H1 (cell line): Measurements from ENCODE around the gene BIN1. TPM values are rescaled to one million over a fixed set of nuclear protein-coding genes. Genes with fewer than 3 reads are reported as not detected.
A peak's percentile ranks its signal among the peaks of the same experiment; 100 is the strongest.

Experiments
- CTCF ChIA-PET: fragments of 300-600 bp; sonication (Branson Sonifier 250); formaldehyde crosslinking; loops from one replicate; lab custom pipeline; 2021; ENCODE audit not compliant: partially characterized antibody; lab: Charles Lee
- POLR2A ChIA-PET: fragments of 300-600 bp; sonication (Branson Sonifier 250); formaldehyde crosslinking; loops from one replicate; lab custom pipeline; 2021; ENCODE audit warnings: inconsistent platforms; ENCODE audit not compliant: partially characterized antibody; lab: Charles Lee
- DNase-seq, 2 experiments: peaks; one replicate each; pipeline versions ENCODE4 v3.0.0 to v3.0.0-alpha.2; 2010 to 2022; ENCODE audit warnings: low spot score in 2 of 2, low read depth in 1 of 2, mixed read lengths in 1 of 2
- FAIRE-seq: peaks from 2 replicates; lab custom pipeline; 2011; peaks lifted over from hg19 to GRCh38; lab: Jason Lieb, UNC
- H2AFZ ChIP-seq: 2 replicates; pipeline ENCODE4 v1.8.1; 2012; ENCODE audit warnings: low read length, inconsistent platforms
- H2AK5ac ChIP-seq: 2 replicates; pipeline ENCODE4 v1.6.1; 2013; ENCODE audit warnings: low read depth, low read length
- H2BK120ac ChIP-seq: replicated peaks from 2 replicates; pipeline ENCODE3; 2013; ENCODE audit warnings: low read depth, low read length, inconsistent platforms
- H2BK12ac ChIP-seq: 2 replicates; pipeline ENCODE4 v1.6.1; 2013; ENCODE audit warnings: low read depth, low read length
- H2BK15ac ChIP-seq: 2 replicates; pipeline ENCODE4 v1.6.1; 2013; ENCODE audit warnings: low read length
- H2BK20ac ChIP-seq: 2 replicates; pipeline ENCODE4 v1.6.1; 2013; ENCODE audit warnings: low read length
- H2BK5ac ChIP-seq: 2 replicates; pipeline ENCODE4 v1.6.1; 2013; ENCODE audit warnings: low read depth, low read length
- H3K14ac ChIP-seq: 2 replicates; pipeline ENCODE4 v1.6.1; 2013; ENCODE audit warnings: inconsistent platforms; ENCODE audit not compliant: insufficient read length
- H3K18ac ChIP-seq: 2 replicates; pipeline ENCODE4 v1.6.1; 2013; ENCODE audit warnings: low read length; ENCODE audit errors: extremely low read depth
- H3K23ac ChIP-seq: 2 replicates; pipeline ENCODE4 v1.6.1; 2013; ENCODE audit warnings: inconsistent platforms; ENCODE audit not compliant: insufficient read length
- H3K23me2 ChIP-seq: 2 replicates; pipeline ENCODE4 v1.6.1; 2013; ENCODE audit warnings: low read depth, low read length
- H3K27ac ChIP-seq: 2 replicates; pipeline ENCODE4 v1.6.1; 2011; ENCODE audit warnings: low read depth, low read length, inconsistent platforms
- H3K27me3 ChIP-seq, 4 experiments: replicated peaks in 1 of 4; 1 replicate in 1 of 4; 2 replicates in 3 of 4; pipeline versions ENCODE4 v1.6.1 to v1.8.1; 2011 to 2013; ENCODE audit warnings: low read length in 3 of 4, mild to moderate bottlenecking in 3 of 4, inconsistent platforms in 2 of 4, mixed read lengths in 2 of 4, moderate library complexity in 1 of 4; ENCODE audit not compliant: control insufficient read depth in 3 of 4, insufficient read depth in 3 of 4; ENCODE audit errors: extremely low read depth in 1 of 4
- H3K36me3 ChIP-seq, 4 experiments: 2 replicates each; pipeline versions ENCODE4 v1.6.1 to v1.8.1; 2011 to 2013; ENCODE audit warnings: mild to moderate bottlenecking in 4 of 4, low read length in 3 of 4, moderate library complexity in 2 of 4, control low read depth in 1 of 4, inconsistent platforms in 1 of 4; ENCODE audit not compliant: insufficient read depth in 4 of 4, control insufficient read depth in 2 of 4
- H3K4ac ChIP-seq: replicated peaks from 2 replicates; pipeline ENCODE3; 2013; ENCODE audit warnings: low read length, low read depth, mixed read lengths, inconsistent platforms; ENCODE audit not compliant: insufficient read length
- H3K4me1 ChIP-seq, 4 experiments: replicated peaks in 1 of 4; 1 replicate in 1 of 4; 2 replicates in 3 of 4; pipeline versions ENCODE4 v1.6.1 to v1.8.1; 2011 to 2013; ENCODE audit warnings: low read length in 3 of 4, inconsistent platforms in 2 of 4, mixed read lengths in 1 of 4; ENCODE audit not compliant: insufficient read depth in 4 of 4, control insufficient read depth in 3 of 4
- H3K4me2 ChIP-seq, 2 experiments: 2 replicates each; pipeline versions ENCODE4 v1.6.1 to v1.8.1; 2011 to 2013; ENCODE audit warnings: low read depth in 2 of 2, low read length in 2 of 2, control low read depth in 1 of 2, inconsistent platforms in 1 of 2, mild to moderate bottlenecking in 1 of 2; ENCODE audit not compliant: insufficient read depth in 1 of 2
- H3K4me3 ChIP-seq, 4 experiments: fragments of 200-600, 300-600 bp in 1 of 4; sonication (generic), shearing (Covaris generic), sonication (Bioruptor Twin) in 1 of 4; 2 replicates each; pipeline versions ENCODE4 v1.5.1 to v1.8.1; 2011 to 2016; ENCODE audit warnings: low read length in 4 of 4, low read depth in 3 of 4, control low read depth in 2 of 4, inconsistent platforms in 2 of 4, mild to moderate bottlenecking in 2 of 4, mixed read lengths in 1 of 4, moderate library complexity in 1 of 4; ENCODE audit not compliant: insufficient read depth in 2 of 4; ENCODE audit errors: extremely low read depth in 1 of 4
- H3K56ac ChIP-seq: replicated peaks from 2 replicates; pipeline ENCODE3; 2013; ENCODE audit warnings: low read depth, mild to moderate bottlenecking, mixed read lengths, low read length, inconsistent platforms; ENCODE audit not compliant: insufficient read length
- H3K79me1 ChIP-seq: 2 replicates; pipeline ENCODE4 v1.6.1; 2013; ENCODE audit warnings: low read depth, low read length, control low read depth
- H3K79me2 ChIP-seq, 2 experiments: 2 replicates each; pipeline versions ENCODE4 v1.6.1 to v1.8.1; 2012 to 2013; ENCODE audit warnings: low read length in 2 of 2, mild to moderate bottlenecking in 2 of 2, inconsistent platforms in 1 of 2; ENCODE audit not compliant: insufficient read depth in 2 of 2, control insufficient read depth in 1 of 2
- H3K9ac ChIP-seq, 4 experiments: replicated peaks in 1 of 4; 1 replicate in 1 of 4; 2 replicates in 3 of 4; pipeline versions ENCODE4 v1.6.1 to v1.8.1; 2011 to 2013; ENCODE audit warnings: low read depth in 3 of 4, low read length in 3 of 4, control low read depth in 2 of 4, mild to moderate bottlenecking in 2 of 4, moderate library complexity in 2 of 4, inconsistent platforms in 1 of 4; ENCODE audit errors: extremely low read depth in 1 of 4
- H3K9me3 ChIP-seq, 2 experiments: 2 replicates each; pipeline versions ENCODE4 v1.6.1 to v1.8.1; 2012 to 2013; ENCODE audit warnings: mild to moderate bottlenecking in 2 of 2, moderate library complexity in 2 of 2, control low read depth in 1 of 2, inconsistent platforms in 1 of 2, low read depth in 1 of 2, low read length in 1 of 2, mixed read lengths in 1 of 2; ENCODE audit not compliant: insufficient read depth in 2 of 2
- H4K20me1 ChIP-seq, 2 experiments: replicated peaks in 1 of 2; 2 replicates each; pipeline versions ENCODE3 to v1.8.1; 2011 to 2013; ENCODE audit warnings: inconsistent platforms in 2 of 2, low read length in 2 of 2, mild to moderate bottlenecking in 1 of 2; ENCODE audit not compliant: insufficient read depth in 2 of 2, control insufficient read depth in 1 of 2
- H4K5ac ChIP-seq: 2 replicates; pipeline ENCODE4 v1.6.1; 2013; ENCODE audit warnings: low read length, low read depth, mixed read lengths, inconsistent platforms; ENCODE audit not compliant: insufficient read length
- H4K8ac ChIP-seq: 2 replicates; pipeline ENCODE4 v1.8.0; 2013; ENCODE audit warnings: mild to moderate bottlenecking, moderate library complexity, low read length, inconsistent platforms; ENCODE audit not compliant: insufficient read depth; ENCODE audit errors: extremely low read depth
- H4K91ac ChIP-seq: replicated peaks from 2 replicates; pipeline ENCODE3; 2013; ENCODE audit warnings: low read length, mixed read lengths, inconsistent platforms; ENCODE audit not compliant: insufficient read length
- JUND ChIP-seq: IDR thresholded peaks from 2 replicates; pipeline ENCODE4 v1.6.1; 2011; ENCODE audit warnings: mild to moderate bottlenecking, improper control_type of control experiment, low read length
- TEAD4 ChIP-seq: IDR thresholded peaks from 2 replicates; pipeline ENCODE4 v1.6.1; 2012; ENCODE audit warnings: low read depth, low read length, inconsistent platforms, mixed read lengths
- WGBS, 2 experiments: shearing (Covaris generic) in 1 of 2; methylation state at CpG; one replicate each; pipeline versions ENCODE4 v1.1.6 to v1.1.7; 2013 to 2015; ENCODE audit warnings: low lambda C conversion rate in 2 of 2, mixed read lengths in 2 of 2, inconsistent platforms in 1 of 2, low coverage in 1 of 2, missing lambda C conversion rate in 1 of 2; ENCODE audit not compliant: insufficient replicate concordance in 2 of 2, insufficient coverage in 1 of 2, insufficient read length in 1 of 2; ENCODE audit errors: extremely low coverage in 1 of 2, missing lambda C conversion rate in 1 of 2; 5-methylcytosine and 5-hydroxymethylcytosine counted together
- polyA plus RNA-seq, 7 experiments: library from polyadenylated mRNA; depleted of rRNA in 3 of 7; stranded (reverse) in 5 of 7; unstranded in 2 of 7; fragments of >200 nt in 5 of 7; fragments of 200-250 nt in 2 of 7; gene quantifications; 1 replicate in 5 of 7; 2 replicates in 1 of 7; 4 replicates in 1 of 7; pipeline versions ENCODE4 v1.2.1 to v1.2.3, GENCODE V29; 2011 to 2013; ENCODE audit warnings: missing spikeins in 2 of 7, mixed read lengths in 2 of 7
- total RNA-seq: library from RNA; stranded (reverse); fragmentation: NEBNext Ultra II Directional; extraction: Animal tissue kit (Norgen Biotek cat#: 25700); gene quantifications from 2 replicates; pipeline ENCODE4 v1.2.1, GENCODE V29; 2021

The BIN1 gene
- total and polyA plus RNA-seq, 2 of the 8 experiments (the other 6 are each of a cell fraction or from before 2014, with no cell fraction given): 23.6 to 35.6 TPM

DNA sequence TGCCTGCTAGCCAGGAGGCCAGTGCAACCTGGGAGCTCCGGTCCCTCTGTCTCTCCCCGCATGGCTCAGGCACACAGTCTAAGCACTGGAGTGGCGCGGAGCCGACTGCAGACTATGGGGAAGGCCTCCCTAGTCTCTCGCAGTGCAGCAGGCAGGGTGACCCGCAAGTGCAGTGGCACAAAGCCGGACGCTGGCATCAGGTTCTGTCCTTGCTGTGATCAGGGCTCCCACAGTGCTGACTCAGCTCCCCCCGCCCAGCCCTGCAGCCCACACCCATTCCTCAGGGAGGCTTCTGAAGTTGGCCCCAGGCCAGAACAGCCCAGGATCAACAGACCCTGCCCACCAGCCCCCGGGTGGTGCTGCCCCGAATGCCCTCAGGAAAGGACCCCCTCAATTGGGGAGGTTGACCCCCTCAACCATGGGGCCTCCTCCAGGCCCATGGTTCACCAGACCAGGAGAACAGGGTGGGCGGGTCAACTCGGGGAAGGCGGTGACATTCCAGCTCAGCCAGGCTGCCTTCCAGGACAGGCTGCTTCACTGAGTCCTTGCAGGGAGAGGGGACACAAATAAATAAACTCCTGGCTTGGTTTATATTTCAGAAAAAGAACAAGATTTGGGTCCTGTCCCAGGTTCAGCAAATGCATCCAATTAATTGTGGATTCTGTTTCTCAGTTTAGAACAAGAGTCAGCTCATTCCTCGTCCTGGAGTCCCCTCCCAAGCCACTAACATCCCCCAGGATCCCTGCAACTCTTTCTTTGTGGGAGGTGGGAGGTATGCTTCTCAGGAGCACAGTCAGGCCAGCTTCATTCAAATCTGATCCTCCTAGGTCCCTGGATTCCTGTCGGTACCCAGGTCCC lies 12.2 kb downstream of the BIN1 start:
- peaks cover 11% of the 10 kb centered on the region for H3K79me1 ChIP-seq
- H3K4me1 ChIP-seq: peaks cover 0 to 30% (median 14%) of the 10 kb centered on the region in 4 experiments; a peak in 6 of 7 replicates
- 0 out of 2 replicates have a peak overlapping the region, but pooled peaks have one; percentile 29 for H2BK15ac ChIP-seq
- no peak overlapping the region for H4K8ac ChIP-seq
- DNase-seq (no peak), FAIRE-seq (no peak)
- 87% methylated on average over 17 of the region's 17 CpGs; no CpG with 5 or more reads in 1 of the 2 experiments for WGBS, 2 experiments
- no peak overlapping the region for H3K4me3 ChIP-seq
- ChIA-PET POLR2A (interaction anchor here (0.8 to 1.2 kb wide), 4 partner anchors 8 to 97 kb away, joined by 3 to 4 read pairs (median 3); no protein-coding TSS in a partner anchor), CTCF (interaction anchor here (0.5 to 13.1 kb wide), 8 partner anchors 10 to 127 kb away, joined by 3 to 132 read pairs (median 3); no protein-coding TSS in a partner anchor)
- peak overlapping the region; percentile 83 for H3K18ac ChIP-seq
- H2AK5ac ChIP-seq: 0 out of 2 replicates have a peak overlapping the region, but pooled peaks have one; percentile 65
- H3K27me3 ChIP-seq: no peaks in the 10 kb centered on the region
- peaks cover 0 to 14% of the 10 kb centered on the region in 2 experiments; a peak in 2 of 4 replicates for H3K79me2 ChIP-seq
- no peak overlapping the region for H3K56ac ChIP-seq
- H2BK120ac ChIP-seq: no peak overlapping the region
- H3K4me2 ChIP-seq: peak overlapping the region in 1 of 2 experiments; percentile 0; a peak in 1 of 4 replicates
- peaks cover 2 to 4% of the 10 kb centered on the region in 2 experiments for H4K20me1 ChIP-seq
- H4K5ac ChIP-seq: no peak overlapping the region
- no peak overlapping the region for H3K14ac ChIP-seq
- no peak overlapping the region for H3K23ac ChIP-seq
- no peak overlapping the region for H3K9ac ChIP-seq
- H2AFZ ChIP-seq: no peak overlapping the region
- H3K4ac ChIP-seq: peak overlapping the region; percentile 38
- no peaks in the 10 kb centered on the region for H3K36me3 ChIP-seq
- H2BK20ac ChIP-seq: no peak overlapping the region
- peak; percentile 44; the same call in 1 of the 2 replicates for TF ChIP-seq TEAD4
- TF ChIP-seq JUND: no peak
- no peak overlapping the region; the same call in 1 of the 2 replicates for H3K27ac ChIP-seq
- no peak overlapping the region for H2BK5ac ChIP-seq
- H3K23me2 ChIP-seq: no peaks in the 10 kb centered on the region
- no peak overlapping the region for H4K91ac ChIP-seq
- no peaks in the 10 kb centered on the region for H3K9me3 ChIP-seq
- H2BK12ac ChIP-seq: peak overlapping the region; percentile 14; the same call in 1 of the 2 replicates
